ENCODE results near the gene AGAP4.
"Not testable (repeated sequence)": the region's sequence is repeated elsewhere in the genome, so short reads cannot be mapped to it uniquely, and the experiment has no call there.

DNA sequence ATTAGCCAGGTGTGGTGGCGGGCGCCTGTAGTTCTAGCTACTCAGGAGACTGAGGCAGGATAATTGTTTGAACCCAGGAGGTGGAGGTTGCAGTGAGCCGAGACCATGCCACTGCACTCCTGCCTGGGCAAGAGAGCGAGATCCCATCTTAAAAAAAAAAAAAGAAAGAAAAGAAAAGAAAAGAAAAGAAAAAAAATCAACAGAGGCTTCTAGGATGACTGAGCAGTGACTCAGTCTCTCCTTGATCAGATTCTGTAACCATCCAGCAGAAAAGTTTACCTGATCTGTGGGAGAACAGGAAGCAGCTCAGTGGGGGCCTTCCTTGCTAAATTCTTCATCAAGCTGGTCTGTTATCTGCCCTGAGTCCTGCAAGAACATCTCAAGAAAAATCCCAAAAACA, 33.2 kb downstream of the AGAP4 start:
- not testable (repeated sequence) for TF ChIP-seq POLR2A, CTCF (IDR thresholded peaks at IDR 0.05)
